ENCODE measurements around the gene TCF21.

The TCF21 gene

GRCh38 chr6:133889557-133890403 lies 867 bp downstream of the TCF21 start:
- no peak for DNase-seq (ENCODE audit: low read depth)

GRCh38 chr6:133890711-133891148 lies 1.8 kb downstream of the TCF21 start:
- DNase-seq (ENCODE audit: low read depth) = no peak

GRCh38 chr6:133891149-133891926 lies 2.4 kb downstream of the TCF21 start:
- DNase-seq (ENCODE audit: low read depth) = no peak

GRCh38 chr6:133891927-133892812 lies 3.3 kb downstream of the TCF21 start:
- no peak for DNase-seq (ENCODE audit: low read depth)

- no peak for DNase-seq (ENCODE audit: low read depth)
Observed at GRCh38 chr6:133892813-133893691, 4.1 kb downstream of the TCF21 start.

GRCh38 chr6:133893946-133894345 lies 5.0 kb downstream of the TCF21 start:
- no peak for DNase-seq (ENCODE audit: low read depth)

GRCh38 chr6:133894369-133894768 lies 5.5 kb downstream of the TCF21 start:
- no peak for DNase-seq (ENCODE audit: low read depth)

- DNase-seq (ENCODE audit: low read depth) = no peak
Observed at GRCh38 chr6:133894795-133895358, 6.0 kb downstream of the TCF21 start.

- DNase-seq (ENCODE audit: low read depth) = no peak
Observed at GRCh38 chr6:133895573-133896343, 6.8 kb downstream of the TCF21 start.

GRCh38 chr6:133896344-133896721 lies 7.4 kb downstream of the TCF21 start:
- DNase-seq (ENCODE audit: low read depth) = no peak

GRCh38 chr6:133898263-133898662 lies 9.3 kb downstream of the TCF21 start:
- no peak for DNase-seq (ENCODE audit: low read depth)

- no peak for DNase-seq (ENCODE audit: low read depth)
Observed at GRCh38 chr6:133899556-133899955, 10.6 kb downstream of the TCF21 start.

- no peak for DNase-seq (ENCODE audit: low read depth)
Observed at GRCh38 chr6:133903855-133904254, 14.9 kb downstream of the TCF21 start.

GRCh38 chr6:133906050-133906449 lies 17.1 kb downstream of the TCF21 start:
- no peak for DNase-seq (ENCODE audit: low read depth)

- peak; percentile 57 for DNase-seq (ENCODE audit: low read depth)
Observed at GRCh38 chr6:133916650-133917151, 27.8 kb downstream of the TCF21 start.

- DNase-seq (ENCODE audit: low read depth) = no peak
Observed at GRCh38 chr6:133917781-133918180, 28.9 kb downstream of the TCF21 start.

GRCh38 chr6:133918208-133918930 lies 29.5 kb downstream of the TCF21 start:
- no peak for DNase-seq (ENCODE audit: low read depth)

GRCh38 chr6:133919362-133919761 lies 30.4 kb downstream of the TCF21 start:
- DNase-seq (ENCODE audit: low read depth) = no peak

- DNase-seq (ENCODE audit: low read depth) = peak; percentile 49
Observed at GRCh38 chr6:133921249-133921859, 32.4 kb downstream of the TCF21 start.
